Activated T-cell treated with anti-CD3 and anti-CD28 coated beads for 1 hour (primary cell): ENCODE results near the gene DCP1B.

Experiments used
- DNase-seq: peaks from one replicate; pipeline ENCODE4 v3.0.0-alpha.2; 2020; ENCODE audit warnings: low read depth

Gene DCP1B

GRCh38 chr12:1896964-1897363 is 107.3 kb downstream of the DCP1B start:
- no peak for DNase-seq
